Measurements from ENCODE around the gene NELFE.

NELFE gene

DNA sequence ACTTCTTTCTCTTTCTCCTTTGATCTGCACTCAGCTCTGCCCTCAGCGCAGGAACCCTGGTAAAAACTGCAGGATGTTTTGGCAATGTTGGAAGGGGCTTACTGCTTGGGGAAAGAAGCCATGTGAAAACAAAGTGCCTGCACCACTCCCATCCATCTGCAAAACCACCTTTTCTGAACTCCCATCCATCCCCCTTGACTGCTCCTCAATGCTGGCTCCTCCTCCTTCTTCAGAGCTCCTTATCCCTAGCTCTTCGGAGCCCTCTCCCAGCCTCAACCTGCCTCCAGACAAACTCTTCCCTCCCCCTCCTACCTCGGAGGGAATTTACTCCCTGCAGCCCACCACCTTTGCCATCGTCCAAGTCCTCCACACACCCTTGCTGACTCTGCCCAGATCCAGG, 52.6 kb downstream of the NELFE start:
- DNase-seq (ENCODE audit: low read depth), result no peak
- no peak overlapping the region for H3K4me3 ChIP-seq (ENCODE audit: low read depth, low read length)
- TF ChIP-seq, protein P1, sequence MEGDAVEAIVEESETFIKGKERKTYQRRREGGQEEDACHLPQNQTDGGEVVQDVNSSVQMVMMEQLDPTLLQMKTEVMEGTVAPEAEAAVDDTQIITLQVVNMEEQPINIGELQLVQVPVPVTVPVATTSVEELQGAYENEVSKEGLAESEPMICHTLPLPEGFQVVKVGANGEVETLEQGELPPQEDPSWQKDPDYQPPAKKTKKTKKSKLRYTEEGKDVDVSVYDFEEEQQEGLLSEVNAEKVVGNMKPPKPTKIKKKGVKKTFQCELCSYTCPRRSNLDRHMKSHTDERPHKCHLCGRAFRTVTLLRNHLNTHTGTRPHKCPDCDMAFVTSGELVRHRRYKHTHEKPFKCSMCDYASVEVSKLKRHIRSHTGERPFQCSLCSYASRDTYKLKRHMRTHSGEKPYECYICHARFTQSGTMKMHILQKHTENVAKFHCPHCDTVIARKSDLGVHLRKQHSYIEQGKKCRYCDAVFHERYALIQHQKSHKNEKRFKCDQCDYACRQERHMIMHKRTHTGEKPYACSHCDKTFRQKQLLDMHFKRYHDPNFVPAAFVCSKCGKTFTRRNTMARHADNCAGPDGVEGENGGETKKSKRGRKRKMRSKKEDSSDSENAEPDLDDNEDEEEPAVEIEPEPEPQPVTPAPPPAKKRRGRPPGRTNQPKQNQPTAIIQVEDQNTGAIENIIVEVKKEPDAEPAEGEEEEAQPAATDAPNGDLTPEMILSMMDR (conservative IDR thresholded peaks at IDR 0.05; ENCODE audit: low read depth, low read length), result no peak

DNA sequence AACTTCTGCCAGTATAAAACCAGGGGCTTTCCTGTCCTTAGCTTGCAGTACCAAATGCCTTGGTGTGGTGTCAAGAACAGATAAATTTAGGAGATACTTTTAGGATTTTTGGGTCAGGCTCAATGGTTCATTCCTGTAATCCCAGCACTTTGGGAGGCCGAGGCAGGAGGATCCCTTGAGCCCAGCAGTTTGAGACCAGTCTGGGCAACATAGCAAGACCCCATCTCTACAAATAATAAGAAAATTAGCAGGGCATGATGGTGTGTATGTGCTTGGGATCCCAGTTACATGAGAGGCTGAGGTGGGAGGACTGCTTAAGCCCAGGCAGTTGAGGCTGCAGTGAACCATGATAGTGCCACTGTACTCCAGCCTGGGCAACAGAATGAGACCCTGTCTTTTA, 53.7 kb downstream of the NELFE start:
- no peak for DNase-seq (ENCODE audit: low read depth)
- TF ChIP-seq, protein P1 (conservative IDR thresholded peaks at IDR 0.05; ENCODE audit: low read depth, low read length), result no peak
- no peak overlapping the region for H3K4me3 ChIP-seq (ENCODE audit: low read depth, low read length)

DNA sequence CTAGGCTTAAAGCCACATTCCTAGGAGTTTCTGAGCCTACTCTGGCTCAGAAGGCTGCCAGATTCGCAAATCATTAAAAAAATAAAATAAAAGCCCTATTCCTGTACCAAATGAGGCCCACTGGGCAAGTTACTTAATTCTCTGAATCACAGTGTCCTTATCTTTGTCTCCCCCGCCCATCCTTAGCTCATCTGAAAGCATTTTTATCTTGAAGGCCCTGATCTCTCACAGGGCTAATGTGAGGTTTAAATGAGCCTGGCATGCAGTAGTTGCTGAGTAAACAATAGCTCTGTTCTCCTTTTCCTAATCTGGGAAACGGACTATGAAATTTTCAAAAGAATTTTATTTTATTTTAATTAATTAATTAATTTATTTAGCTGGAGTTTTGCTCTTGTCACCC, 54.8 kb downstream of the NELFE start:
- DNase-seq (ENCODE audit: low read depth), result no peak
- no peak overlapping the region for H3K4me3 ChIP-seq (ENCODE audit: low read depth, low read length)
- TF ChIP-seq, protein P1 (conservative IDR thresholded peaks at IDR 0.05; ENCODE audit: low read depth, low read length), result no peak
